Mucosa of stomach (tissue), 1 donor: ENCODE measurements around the gene ZBTB38.

Source experiments
- H3K27me3 ChIP-seq: one replicate; pipeline ENCODE4 v1.7.0; 2013; ENCODE audit warnings: mild to moderate bottlenecking, low read length; ENCODE audit not compliant: control insufficient read depth, insufficient read depth
- H3K36me3 ChIP-seq: one replicate; pipeline ENCODE4 v1.7.0; 2013; ENCODE audit warnings: low read length; ENCODE audit not compliant: control insufficient read depth, insufficient read depth
- H3K4me1 ChIP-seq: one replicate; pipeline ENCODE4 v1.7.0; 2013; ENCODE audit warnings: mild to moderate bottlenecking, low read length; ENCODE audit not compliant: control insufficient read depth, insufficient read depth
- H3K4me3 ChIP-seq: one replicate; pipeline ENCODE4 v1.7.0; 2013; ENCODE audit warnings: low read length
- H3K9ac ChIP-seq: one replicate; pipeline ENCODE4 v1.7.0; 2013; ENCODE audit warnings: mild to moderate bottlenecking, low read length, moderate library complexity
- H3K9me3 ChIP-seq: one replicate; pipeline ENCODE4 v1.7.0; 2013; ENCODE audit warnings: mild to moderate bottlenecking, low read length, moderate library complexity; ENCODE audit not compliant: control insufficient read depth
- donor health status: Pancreatic carcinoma.

ZBTB38 gene

GRCh38 chr3:141373232-141373631 lies 4.9 kb downstream of the ZBTB38 start:
- no peaks in the 10 kb centered on the region for H3K36me3 ChIP-seq
- peaks cover 17% of the 10 kb centered on the region for H3K4me1 ChIP-seq
- no peaks in the 10 kb centered on the region for H3K27me3 ChIP-seq
- no peak overlapping the region for H3K9ac ChIP-seq
- H3K4me3 ChIP-seq: no peak overlapping the region
- no peaks in the 10 kb centered on the region for H3K9me3 ChIP-seq

- H3K9ac ChIP-seq: no peak overlapping the region
- no peaks in the 10 kb centered on the region for H3K9me3 ChIP-seq
- no peaks in the 10 kb centered on the region for H3K36me3 ChIP-seq
- H3K4me1 ChIP-seq: peaks cover 9% of the 10 kb centered on the region
- no peaks in the 10 kb centered on the region for H3K27me3 ChIP-seq
- H3K4me3 ChIP-seq: no peak overlapping the region
Measured at GRCh38 chr3:141373768-141374526, 5.6 kb downstream of the ZBTB38 start.

GRCh38 chr3:141375381-141376301 lies 7.3 kb downstream of the ZBTB38 start:
- Histone ChIP-seq H3K9ac (no peak overlapping the region), H3K36me3 (no peaks in the 10 kb centered on the region), H3K27me3 (no peaks in the 10 kb centered on the region), H3K4me3 (no peak overlapping the region), H3K4me1 (no peaks in the 10 kb centered on the region), H3K9me3 (no peaks in the 10 kb centered on the region)

GRCh38 chr3:141377377-141377776 lies 9.1 kb downstream of the ZBTB38 start:
- H3K36me3 ChIP-seq: no peaks in the 10 kb centered on the region
- no peaks in the 10 kb centered on the region for H3K27me3 ChIP-seq
- no peaks in the 10 kb centered on the region for H3K4me1 ChIP-seq
- no peaks in the 10 kb centered on the region for H3K9me3 ChIP-seq
- H3K9ac ChIP-seq: no peak overlapping the region
- no peak overlapping the region for H3K4me3 ChIP-seq

GRCh38 chr3:141378556-141378955 lies 10.3 kb downstream of the ZBTB38 start:
- Histone ChIP-seq H3K36me3 (no peaks in the 10 kb centered on the region), H3K9me3 (no peaks in the 10 kb centered on the region), H3K27me3 (no peaks in the 10 kb centered on the region), H3K4me3 (no peak overlapping the region), H3K9ac (no peak overlapping the region), H3K4me1 (peaks cover 2% of the 10 kb centered on the region)

- Histone ChIP-seq H3K9me3 (no peaks in the 10 kb centered on the region), H3K4me3 (no peak overlapping the region), H3K9ac (no peak overlapping the region), H3K27me3 (no peaks in the 10 kb centered on the region), H3K4me1 (peaks cover 8% of the 10 kb centered on the region), H3K36me3 (no peaks in the 10 kb centered on the region)
Measured at GRCh38 chr3:141379250-141379966, 11.1 kb downstream of the ZBTB38 start.

GRCh38 chr3:141380279-141380678 lies 12.0 kb downstream of the ZBTB38 start:
- Histone ChIP-seq H3K27me3 (no peaks in the 10 kb centered on the region), H3K9me3 (no peaks in the 10 kb centered on the region), H3K9ac (no peak overlapping the region), H3K4me3 (no peak overlapping the region), H3K36me3 (no peaks in the 10 kb centered on the region), H3K4me1 (peaks cover 8% of the 10 kb centered on the region)

- Histone ChIP-seq H3K27me3 (no peaks in the 10 kb centered on the region), H3K9ac (no peak overlapping the region), H3K9me3 (no peaks in the 10 kb centered on the region), H3K4me1 (peaks cover 8% of the 10 kb centered on the region), H3K36me3 (no peaks in the 10 kb centered on the region), H3K4me3 (no peak overlapping the region)
Measured at GRCh38 chr3:141380987-141381386, 12.7 kb downstream of the ZBTB38 start.

- Histone ChIP-seq H3K9ac (no peak overlapping the region), H3K4me1 (peaks cover 8% of the 10 kb centered on the region), H3K27me3 (no peaks in the 10 kb centered on the region), H3K9me3 (no peaks in the 10 kb centered on the region), H3K36me3 (no peaks in the 10 kb centered on the region), H3K4me3 (no peak overlapping the region)
Measured at GRCh38 chr3:141382571-141382970, 14.3 kb downstream of the ZBTB38 start.

- H3K27me3 ChIP-seq: no peaks in the 10 kb centered on the region
- peaks cover 8% of the 10 kb centered on the region for H3K4me1 ChIP-seq
- no peak overlapping the region for H3K4me3 ChIP-seq
- no peaks in the 10 kb centered on the region for H3K9me3 ChIP-seq
- H3K36me3 ChIP-seq: no peaks in the 10 kb centered on the region
- H3K9ac ChIP-seq: peak overlapping the region; percentile 37
Measured at GRCh38 chr3:141383555-141384129, 15.3 kb downstream of the ZBTB38 start.

GRCh38 chr3:141384157-141384556 lies 15.9 kb downstream of the ZBTB38 start:
- H3K9ac ChIP-seq: no peak overlapping the region
- no peak overlapping the region for H3K4me3 ChIP-seq
- H3K4me1 ChIP-seq: peaks cover 13% of the 10 kb centered on the region

More at GRCh38 chr3:141384157-141384556, 15.9 kb downstream of the ZBTB38 start:
- no peaks in the 10 kb centered on the region for H3K27me3 ChIP-seq
- H3K9me3 ChIP-seq: no peaks in the 10 kb centered on the region
- no peaks in the 10 kb centered on the region for H3K36me3 ChIP-seq
